CD4-positive, alpha-beta T cell treated with Interleukin-17A for 4 hours (primary cell): Measurements from ENCODE around the gene WASF3.

Experiments used
- DNase-seq: peaks from one replicate; pipeline ENCODE4 v3.0.0-alpha.2; 2020; ENCODE audit warnings: mixed read lengths

WASF3 gene, protein sequence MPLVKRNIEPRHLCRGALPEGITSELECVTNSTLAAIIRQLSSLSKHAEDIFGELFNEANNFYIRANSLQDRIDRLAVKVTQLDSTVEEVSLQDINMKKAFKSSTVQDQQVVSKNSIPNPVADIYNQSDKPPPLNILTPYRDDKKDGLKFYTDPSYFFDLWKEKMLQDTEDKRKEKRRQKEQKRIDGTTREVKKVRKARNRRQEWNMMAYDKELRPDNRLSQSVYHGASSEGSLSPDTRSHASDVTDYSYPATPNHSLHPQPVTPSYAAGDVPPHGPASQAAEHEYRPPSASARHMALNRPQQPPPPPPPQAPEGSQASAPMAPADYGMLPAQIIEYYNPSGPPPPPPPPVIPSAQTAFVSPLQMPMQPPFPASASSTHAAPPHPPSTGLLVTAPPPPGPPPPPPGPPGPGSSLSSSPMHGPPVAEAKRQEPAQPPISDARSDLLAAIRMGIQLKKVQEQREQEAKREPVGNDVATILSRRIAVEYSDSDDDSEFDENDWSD

DNA sequence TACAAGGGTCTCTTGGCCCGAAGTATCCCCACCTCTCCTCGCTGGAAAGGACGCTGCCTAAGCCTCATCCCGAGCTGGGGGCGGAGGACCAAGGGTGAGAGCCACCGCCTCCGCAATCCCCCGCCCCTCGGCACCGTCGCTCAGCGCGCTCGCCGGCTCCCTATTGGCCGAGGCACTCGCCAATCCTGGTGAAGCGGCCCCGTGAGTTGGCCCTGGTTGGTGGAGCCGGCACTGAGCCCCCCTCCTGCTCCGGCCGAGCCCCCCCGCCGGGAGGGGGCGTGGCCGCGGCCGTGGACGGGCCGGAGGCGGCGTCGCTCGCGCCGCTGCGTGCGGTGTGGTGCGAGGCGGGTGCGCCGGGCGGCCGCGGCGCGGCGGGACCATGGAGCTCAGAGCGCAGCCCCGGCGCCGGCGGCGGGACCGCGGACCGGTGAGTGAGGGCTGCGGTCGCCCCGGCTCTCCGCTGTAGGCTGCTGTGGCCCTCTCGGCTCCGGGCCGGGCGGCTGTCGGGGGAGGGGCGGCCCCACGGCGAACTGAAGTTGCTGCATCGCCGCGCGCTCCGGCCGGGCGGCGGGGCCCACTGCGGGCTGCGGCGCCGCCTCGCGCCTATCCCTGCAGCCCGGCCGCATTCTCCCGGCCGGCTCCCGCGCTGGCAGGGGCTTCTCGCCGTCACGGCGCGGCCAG lies at the start of gene WASF3:
WASF3 (plus strand) TSS at position 291 of the 681 bp plus-strand sequence. CDS start 84,588 bp downstream, outside the sequence.
- peak; percentile 19 for DNase-seq

DNA sequence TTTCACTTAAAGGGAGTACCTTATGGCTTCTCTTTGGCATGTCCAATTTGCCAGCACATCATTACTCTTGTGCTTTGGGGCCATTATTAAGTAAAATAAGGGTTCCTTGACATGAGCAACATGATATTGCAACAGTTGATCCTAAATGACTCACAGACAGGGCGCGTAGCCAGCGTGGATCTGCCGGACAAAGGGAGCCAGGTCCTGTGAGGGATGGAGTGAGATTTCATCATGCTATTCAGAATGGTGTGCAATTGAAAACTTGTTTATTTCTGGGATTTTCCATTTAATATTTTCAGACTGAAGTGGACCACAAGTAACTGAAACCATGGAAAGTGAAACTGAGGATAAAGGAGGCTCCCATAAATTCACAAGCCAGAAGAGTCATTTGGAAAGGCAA lies 48.6 kb upstream of the WASF3 start:
- DNase-seq, result no peak

DNA sequence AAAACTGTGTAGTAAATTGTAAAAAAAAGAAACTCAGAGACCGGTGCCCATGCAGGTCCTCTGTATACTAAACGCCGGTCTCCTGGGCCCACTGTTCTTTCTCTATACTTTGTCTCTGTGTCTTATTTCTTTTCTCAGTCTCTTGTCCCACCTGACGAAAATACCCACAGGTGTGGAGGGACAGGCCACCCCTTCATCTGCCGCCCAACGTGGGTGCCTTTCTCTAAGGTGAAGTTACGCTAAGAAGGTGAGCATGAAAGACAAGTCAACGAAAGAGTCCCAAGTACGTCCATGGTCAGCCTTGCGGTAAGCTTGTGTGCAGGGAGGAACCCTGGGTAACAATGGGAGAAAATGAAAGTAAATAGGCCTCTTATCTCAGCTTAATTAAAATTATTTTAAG lies 48.0 kb upstream of the WASF3 start:
- no peak for DNase-seq

DNA sequence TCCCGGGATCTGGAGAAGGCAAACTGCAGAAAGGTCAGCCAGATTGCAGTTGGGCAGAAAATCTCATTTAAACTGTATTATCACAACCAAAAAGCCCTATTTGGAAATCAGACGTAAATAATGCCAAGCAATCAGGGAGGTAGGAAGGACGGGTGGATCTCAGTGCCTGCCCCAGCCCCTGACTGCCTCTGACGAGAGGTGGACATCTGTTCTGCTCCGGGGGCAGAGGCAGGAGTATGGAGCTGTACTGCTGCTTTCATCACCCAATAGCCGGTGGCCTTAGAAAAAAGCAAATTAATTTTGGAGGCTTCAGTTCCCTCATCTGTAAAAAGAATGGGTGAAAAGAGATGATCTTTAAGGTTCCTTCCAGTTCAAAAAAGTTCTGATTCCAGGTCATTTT lies 43.6 kb upstream of the WASF3 start:
- no peak for DNase-seq

GRCh38 chr13:26515721-26516120 lies 41.8 kb upstream of the WASF3 start:
- no peak for DNase-seq

DNA sequence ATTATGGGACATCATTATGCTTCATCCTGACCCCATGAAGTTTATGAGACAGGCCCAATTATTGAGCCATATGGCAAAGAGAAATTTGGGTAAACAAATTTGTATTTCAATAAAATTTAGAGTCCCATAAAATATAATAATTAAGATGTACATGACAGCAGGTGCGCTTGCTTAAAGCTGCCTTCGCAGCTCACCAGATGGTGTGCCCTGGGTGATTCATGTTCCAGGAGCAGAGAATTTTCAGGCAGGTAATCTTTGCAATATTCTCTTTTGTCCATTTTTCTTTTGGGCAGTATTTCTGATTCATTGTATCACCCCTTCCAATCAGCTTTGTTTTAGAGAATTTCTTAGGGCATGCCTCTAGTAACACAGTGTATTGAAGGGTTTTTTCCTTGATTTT lies 39.5 kb upstream of the WASF3 start:
- no peak for DNase-seq

- DNase-seq, result no peak
Observed at GRCh38 chr13:26518451-26518959, 39.0 kb upstream of the WASF3 start.

DNA sequence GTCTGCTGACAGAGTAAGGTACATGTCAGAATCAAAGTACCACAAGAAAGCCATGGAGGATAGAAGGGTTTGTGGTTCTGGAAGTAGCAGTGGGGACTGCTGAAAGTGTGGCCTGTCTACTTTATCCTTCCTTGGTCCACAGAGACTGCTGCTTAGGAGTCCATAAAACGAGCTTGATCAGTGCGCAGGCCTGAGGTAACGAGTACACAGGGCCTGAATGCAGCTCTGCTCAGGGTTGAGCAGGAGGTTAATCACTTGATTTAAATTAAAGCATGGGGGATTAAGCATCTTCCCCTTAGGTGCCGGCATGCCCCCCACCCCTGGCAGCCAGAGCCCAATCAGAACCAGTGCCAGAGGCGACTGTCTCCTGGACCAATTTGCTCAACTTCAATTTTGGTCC lies 34.9 kb upstream of the WASF3 start:
- no peak for DNase-seq

GRCh38 chr13:26523007-26523406 lies 34.5 kb upstream of the WASF3 start:
- no peak for DNase-seq

DNA sequence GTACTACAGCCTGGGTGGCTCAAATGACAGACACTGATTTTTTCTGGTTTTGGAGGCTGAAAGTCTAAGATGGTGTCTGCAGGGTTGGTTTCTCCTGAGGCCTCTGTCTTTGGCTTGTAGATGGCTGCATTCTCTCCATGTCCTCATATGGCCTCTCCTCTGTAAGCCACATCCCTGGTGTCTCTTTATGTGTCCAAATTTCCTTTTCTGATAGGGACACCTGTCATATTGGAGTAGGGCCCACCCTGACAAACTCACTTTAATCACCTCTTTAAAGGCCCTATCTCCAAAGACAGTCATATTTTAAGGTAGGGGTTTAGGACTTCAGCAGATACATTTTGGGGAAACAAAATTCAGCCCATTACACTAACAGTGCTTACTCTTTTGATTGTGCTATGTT lies 32.0 kb upstream of the WASF3 start:
- DNase-seq, result no peak

- DNase-seq, result no peak
Observed at GRCh38 chr13:26526702-26527216, 30.7 kb upstream of the WASF3 start.

GRCh38 chr13:26528527-26528926 lies 29.0 kb upstream of the WASF3 start:
- DNase-seq, result no peak

DNA sequence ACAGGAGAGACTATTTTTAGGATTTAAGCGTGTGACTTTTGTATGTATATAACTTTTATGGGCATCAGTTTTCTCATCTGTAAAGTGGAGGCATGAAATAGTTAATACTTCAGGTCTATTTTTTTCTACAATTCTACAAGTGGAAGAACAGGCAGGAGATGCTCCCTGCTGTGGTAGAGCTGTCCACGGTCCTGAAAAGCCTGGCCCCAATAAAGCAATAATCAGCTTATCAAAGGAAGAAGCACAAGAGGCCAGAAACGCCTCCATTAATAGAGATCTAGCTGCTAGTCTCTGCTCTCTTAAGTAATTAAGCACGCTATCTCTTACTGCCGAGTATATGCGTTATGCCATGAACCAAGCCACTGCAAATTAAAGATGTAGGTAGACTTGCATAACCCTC lies 28.0 kb upstream of the WASF3 start:
- peak; percentile 7 for DNase-seq

DNA sequence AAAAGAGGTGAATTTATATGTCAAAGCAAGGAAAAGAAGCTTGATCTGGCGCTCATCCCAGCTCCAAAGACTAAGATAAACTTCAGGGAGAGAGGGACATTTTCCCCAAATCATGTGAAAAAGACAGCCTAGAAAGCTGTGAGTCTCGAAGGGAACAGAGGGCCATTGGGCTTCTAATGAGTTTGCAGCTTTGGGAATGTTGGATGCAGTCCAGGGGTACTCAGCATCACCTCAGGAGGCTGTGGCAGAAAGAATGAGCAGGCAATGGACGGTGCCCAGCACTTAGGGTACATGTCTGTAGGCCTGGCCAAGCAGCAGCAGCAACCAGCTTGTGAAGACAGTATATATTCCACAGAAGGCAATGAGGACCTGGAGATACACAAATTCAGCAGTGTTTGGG lies 25.7 kb upstream of the WASF3 start:
- DNase-seq, result no peak

- no peak for DNase-seq
Observed at GRCh38 chr13:26534036-26534726, 23.3 kb upstream of the WASF3 start.

GRCh38 chr13:26538363-26539317 lies 18.8 kb upstream of the WASF3 start:
- DNase-seq, result no peak

GRCh38 chr13:26539738-26540292 lies 17.7 kb upstream of the WASF3 start:
- no peak for DNase-seq

DNA sequence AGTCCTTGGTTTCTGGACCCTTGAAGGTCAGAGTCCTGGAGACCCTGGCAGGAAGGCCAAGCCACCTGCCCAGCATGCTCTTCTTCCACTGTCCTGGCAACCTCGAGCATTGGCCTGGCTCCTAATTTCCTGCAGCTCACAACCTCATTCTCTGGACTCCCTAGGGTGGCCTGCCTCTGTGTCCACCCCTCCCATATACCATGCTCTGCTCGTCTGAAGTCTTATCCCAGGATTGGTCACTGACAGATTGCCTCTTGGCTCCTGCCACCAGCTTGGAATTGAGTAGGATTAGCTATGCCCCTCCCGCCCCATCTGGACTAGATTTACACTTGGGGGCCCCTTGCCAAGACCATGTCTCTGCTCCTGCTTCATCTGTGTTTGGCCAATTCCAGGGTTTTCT lies 17.1 kb upstream of the WASF3 start:
- no peak for DNase-seq

DNA sequence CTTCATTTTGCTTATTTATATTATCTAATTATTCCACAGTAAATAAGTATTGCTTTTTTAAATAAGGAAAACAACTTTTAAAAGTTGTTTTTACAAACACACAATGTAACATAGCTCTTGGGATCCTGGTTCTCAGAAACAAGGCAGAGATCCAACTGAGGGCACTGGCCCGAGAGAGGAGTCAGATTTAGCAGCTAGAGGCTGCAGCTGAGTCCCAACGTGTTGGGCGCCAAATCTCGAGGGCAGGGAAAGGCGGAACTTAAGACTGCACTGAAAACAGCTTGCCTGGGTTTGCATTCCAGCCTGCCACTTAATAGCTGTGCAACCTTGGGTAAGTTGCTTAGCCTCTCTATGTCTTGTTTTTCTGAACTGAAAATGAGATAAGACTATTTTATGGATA lies 16.4 kb upstream of the WASF3 start:
- DNase-seq, result no peak

DNA sequence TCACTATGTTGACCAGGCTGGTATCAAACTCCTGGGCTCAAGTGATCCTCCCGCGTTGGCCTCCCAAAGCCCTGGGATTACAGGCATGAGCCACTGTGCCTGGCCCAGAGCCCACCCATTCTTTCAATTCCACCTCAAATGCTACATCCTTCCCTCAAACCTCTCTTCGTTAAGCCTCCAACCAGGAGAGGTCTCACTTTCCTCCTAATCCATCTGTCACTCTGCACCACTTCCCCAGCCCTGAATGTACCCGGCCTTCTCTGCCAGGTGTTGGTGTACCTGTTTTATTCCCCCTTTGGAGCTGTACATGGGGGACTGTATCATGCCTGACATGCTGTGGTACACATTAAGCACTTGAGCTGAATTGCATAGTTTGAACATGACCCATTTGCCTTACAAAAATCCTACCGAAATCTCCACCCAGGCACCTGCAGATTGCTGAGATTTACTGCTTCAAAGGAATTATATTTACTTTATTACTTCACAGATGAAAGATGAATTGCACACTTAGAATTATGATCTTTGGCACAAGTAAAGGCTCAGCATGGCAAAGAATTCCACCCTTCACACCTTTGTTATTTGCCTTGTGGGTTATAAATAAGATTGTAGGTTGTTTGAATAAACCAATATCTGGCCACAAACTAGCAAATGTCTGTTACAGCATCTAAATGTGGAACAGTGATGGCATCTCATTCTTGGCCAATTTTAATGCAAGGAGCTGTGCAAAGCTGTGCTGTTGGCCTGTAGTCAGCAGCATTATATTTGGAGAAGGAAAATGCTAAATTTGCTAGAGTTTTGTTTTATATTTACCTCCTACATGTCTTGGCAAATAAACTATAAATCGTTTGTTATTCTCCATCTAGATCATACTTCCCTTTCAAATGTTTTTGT lies 15.6 kb upstream of the WASF3 start:
- no peak for DNase-seq

- DNase-seq, result no peak
Observed at GRCh38 chr13:26544707-26545106, 12.8 kb upstream of the WASF3 start.
